SIG-M5 (cell line): ENCODE measurements around the gene ZMYND8.

Source experiments
- DNase-seq: peaks from one replicate; lab custom pipeline; 2025; lab: John Stamatoyannopoulos, UW

Gene ZMYND8

DNA sequence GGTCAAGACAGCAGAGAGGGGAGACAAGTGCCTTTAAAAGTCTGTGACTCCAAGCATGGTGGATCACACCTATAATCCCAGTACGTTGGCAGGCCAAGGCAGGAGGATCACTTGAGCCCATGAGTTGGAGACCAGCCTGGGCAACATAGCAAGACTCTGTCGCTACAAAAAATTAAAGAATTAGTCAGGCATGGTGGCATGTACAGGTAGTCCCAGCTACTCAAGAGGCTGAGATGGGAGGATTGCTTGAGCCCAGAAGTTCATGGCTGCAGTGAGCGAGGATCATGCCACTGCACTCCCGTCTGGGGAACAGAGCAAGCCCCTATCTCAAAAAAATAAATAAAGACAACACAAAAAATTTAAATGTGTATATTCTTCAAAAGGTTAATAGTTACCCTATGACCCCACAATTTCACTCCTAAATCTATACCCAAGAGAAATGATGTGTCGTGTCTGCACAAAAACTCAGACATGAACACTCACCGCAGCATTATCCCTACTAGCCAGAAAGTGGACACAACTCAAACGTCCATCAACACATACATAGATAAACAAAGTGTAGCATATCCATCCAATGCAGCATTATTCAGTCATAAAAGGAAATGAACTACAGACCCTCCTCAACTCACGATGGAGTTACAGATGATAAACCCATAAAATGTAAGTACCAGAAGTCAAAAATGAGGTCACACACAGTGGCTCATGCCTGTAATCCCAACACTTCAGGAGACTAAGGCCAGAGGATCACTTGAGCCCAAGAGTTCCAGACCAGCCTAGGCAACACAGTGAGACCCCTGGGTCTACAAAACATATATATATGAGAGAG is 23.9 kb downstream of the ZMYND8 start:
- no peak for DNase-seq

DNA sequence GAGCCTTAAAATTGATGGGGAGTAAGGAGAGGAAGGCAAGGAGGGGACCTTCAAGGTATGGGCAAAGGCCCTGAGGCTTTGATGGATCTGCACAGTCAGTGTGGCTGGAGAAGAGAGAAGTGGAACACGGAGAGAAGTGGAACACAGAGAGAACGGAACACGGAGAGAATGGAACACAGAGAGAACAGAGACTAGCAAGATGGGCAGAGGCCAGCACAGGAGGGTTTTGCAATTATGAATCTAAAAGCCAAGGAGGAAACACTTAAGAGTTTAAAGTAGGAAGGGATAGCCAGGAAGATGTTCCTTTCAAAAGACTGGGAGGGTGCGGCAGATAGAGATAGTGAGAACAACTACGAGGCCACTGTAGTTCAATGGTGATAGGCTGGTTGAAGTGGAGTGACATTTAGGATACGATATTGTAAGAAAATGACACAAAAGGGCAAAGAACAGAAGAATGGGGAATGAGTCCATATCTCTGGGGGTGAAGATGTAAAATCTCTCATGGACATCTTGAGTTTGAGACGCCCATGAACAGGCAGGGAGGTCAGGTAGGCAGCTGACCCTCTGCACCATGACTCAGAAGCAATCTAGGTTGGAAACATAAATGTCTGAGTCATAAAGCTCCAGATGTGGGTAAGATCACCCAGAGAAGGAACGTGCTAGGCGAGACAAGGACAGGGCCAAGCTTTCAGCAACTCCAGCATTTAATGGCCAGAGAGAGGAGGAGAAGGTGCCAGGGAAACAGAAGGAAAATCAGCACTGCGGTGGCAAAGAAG is 25.4 kb downstream of the ZMYND8 start:
- no peak for DNase-seq

GRCh38 chr20:47330071-47330470 is 26.4 kb downstream of the ZMYND8 start:
- DNase-seq, result no peak

DNA sequence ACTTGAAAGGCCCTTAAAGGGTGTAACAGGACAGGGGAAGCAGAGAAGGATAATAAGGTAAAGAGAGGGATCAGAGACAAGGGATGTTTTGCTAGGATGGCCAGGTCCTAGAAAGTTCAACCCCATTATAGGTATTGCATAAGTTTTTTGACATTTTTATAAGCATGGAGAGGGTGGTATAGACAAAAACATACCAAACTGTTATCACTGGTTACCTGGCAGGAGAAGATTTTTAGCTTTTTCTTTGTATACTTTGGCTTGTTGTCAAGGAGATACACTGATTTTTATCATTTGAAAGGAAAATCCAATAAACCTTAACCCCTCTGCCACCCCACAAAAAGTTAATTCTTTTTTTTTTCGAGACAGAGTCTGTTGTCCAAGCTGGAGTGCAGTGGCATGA is 28.4 kb downstream of the ZMYND8 start:
- DNase-seq, result no peak

GRCh38 chr20:47327711-47328110 is 28.8 kb downstream of the ZMYND8 start:
- DNase-seq, result no peak

DNA sequence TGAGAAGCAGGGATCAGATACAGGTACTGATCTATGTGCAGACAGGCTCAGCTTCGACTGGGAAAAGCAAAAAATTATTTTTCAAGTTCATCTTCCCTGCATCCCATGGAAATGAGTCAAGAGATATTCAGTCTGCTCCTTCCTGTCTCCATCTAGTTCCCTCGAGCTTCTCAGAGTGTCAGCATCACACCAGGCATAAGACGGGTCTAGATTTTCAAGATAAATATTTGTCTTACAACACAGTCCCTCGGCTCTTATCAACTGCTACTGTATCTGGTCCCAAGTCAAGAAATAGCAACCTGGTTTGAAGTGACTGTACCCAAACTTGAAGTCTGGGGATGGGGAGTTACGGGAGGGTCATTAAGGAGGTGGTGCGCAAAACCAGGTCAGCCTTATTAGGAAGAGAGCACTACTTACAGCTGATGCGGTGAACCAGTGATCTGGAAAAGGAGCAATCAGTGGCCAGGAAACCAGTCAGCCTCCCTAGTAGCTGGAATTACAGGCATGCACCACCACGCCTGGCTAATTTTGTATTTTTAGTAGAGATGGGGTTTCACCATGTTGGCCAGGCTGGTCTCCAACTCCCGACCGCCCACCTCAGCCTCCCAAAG is 29.7 kb downstream of the ZMYND8 start:
- no peak for DNase-seq

DNA sequence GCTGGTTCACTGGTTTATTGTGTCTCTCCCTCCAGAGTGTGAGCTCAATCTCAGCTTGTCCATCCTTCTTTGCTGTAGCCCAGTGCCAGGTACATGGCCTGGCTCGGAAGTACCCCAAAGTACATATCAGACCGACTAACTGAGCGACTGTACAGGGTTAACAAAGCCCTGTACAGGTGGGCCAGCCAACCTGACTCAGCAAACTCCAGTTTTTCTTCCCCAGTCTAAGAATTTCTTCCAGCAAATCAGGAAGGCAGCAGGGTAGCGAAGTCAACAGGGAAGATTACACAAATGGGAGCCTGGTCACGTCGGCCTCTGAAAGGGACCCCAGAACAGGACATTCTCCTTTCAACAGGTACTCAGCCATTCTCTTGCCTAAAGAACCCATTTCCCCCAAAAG is 31.3 kb downstream of the ZMYND8 start:
- DNase-seq, result no peak

DNA sequence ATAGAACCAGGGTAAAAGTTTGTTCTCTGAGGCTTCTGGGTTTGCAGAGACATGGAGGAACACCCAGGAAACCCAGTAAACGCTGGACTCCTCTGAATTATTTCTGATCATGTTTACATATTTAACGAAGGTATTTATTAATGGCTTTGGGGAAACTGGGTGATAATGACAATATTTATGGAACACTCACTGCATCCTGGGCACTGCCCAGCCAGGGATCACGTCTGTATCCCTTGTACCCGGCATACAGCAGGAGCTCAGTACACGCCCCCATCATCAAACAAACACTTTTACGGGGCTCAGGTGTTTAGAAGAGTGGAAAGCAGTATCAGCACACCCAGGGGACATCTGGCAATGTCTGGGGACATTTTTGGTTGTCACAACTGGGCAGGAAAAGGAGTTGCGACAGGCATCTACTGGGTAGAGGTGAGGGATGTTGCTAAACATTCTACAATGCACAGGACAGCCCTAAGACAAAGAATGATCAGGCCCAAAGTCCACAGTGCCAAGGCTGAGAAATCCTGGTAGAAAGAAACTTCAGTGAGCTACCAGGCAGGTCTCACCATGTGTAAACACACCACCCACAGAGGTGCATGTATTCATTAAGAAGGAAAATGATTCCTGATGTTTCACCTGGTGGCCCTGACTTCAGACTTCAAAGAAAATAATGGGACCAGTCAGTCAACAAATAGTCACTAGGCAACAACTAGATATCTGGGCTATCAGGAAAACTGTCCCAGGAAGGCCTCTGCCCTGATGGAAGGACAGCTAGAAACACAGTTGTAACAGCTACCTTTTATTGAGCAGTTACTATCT is 35.3 kb downstream of the ZMYND8 start:
- no peak for DNase-seq

GRCh38 chr20:47319517-47320252 is 36.8 kb downstream of the ZMYND8 start:
- no peak for DNase-seq

- DNase-seq, result no peak
Measured at GRCh38 chr20:47318586-47319516, 37.6 kb downstream of the ZMYND8 start.

GRCh38 chr20:47318027-47318585 is 38.4 kb downstream of the ZMYND8 start:
- DNase-seq, result no peak

DNA sequence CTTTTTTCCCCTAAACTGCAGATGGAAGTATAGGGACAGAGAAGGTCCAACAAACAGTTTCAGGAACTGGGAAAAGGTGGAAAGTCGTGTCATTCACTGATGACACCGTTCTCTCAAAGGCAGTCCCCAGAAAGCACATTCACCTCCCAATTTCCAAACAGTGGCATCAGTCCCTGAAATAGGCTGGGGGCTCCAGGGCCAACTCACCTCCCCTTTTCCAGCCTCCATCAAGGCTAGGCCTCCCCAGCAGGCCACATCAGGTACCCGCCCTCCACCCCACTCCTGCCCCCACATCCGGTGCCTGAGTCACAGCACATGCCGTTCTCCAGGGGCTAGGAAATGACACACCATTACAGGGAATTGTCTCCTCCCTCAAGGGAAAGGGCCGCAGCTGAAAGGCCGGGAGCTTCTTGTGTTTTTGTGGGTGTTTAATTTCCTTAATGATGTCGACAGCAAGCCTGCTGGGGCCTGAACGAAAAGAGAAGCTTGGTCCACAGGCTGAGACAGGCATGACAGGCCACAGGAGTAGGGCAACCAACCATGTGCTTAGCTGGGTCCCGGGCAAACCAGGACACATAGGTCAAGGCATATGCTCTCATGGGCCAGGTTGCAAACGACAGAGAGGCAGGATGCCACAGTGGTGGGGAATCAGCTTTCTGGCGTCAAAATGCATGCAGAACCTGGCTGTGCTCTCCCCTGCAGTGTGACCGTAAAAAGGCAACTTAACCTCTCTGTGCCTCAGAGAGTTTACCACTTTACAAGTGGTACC is 39.2 kb downstream of the ZMYND8 start:
- no peak for DNase-seq

DNA sequence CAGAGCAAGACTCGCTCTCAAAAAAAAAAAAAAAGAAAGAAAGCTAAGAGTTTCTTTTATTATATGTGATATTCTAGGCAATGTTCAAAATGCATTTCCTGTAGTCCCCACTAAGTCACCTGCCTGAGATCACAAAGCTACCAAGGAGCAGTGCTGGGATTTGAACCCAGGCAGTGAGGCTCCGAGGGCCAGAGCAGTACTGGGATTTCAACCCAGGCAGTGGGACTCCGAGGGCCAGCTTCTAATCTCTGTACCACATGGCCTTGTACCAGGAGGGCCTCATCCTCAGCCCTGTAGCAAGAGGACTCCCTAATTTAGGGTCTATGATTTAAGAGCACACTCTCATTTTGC is 39.7 kb downstream of the ZMYND8 start:
- no peak for DNase-seq

GRCh38 chr20:47315339-47316056 is 41.0 kb downstream of the ZMYND8 start:
- no peak for DNase-seq

GRCh38 chr20:47314647-47315338 is 41.7 kb downstream of the ZMYND8 start:
- no peak for DNase-seq

DNA sequence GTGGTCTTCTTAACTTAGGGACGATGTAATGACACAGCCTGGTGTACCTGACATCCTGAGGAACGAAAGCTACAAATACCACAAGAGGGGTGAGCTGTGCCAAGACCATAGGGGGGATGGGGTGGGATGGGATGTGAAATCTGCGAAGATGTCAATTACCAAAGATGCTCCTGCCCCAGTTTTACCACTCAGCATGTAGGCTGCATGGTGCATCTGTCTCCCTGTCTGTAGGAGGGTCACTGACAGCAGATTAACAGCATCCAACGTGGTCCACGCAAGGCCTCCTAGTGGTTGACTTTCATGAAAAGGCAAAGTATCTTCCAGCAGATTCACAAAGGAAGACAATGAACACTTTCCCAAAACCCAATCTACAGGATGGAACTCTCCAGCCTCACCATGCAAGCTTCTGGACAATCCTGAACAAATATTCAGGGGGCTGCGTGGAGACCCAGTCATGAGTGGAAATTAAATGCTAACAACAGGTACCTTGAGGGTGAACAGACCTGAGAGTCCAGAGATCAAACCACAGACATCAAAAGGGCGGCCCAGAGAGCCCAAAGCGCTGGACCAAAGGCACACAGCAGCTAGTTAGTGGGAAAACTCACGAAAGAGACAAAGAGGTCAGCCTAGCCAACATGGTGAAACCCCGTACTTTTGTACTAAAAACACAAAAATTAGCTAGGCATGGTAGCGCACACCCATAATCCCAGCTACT is 44.4 kb downstream of the ZMYND8 start:
- no peak for DNase-seq

DNA sequence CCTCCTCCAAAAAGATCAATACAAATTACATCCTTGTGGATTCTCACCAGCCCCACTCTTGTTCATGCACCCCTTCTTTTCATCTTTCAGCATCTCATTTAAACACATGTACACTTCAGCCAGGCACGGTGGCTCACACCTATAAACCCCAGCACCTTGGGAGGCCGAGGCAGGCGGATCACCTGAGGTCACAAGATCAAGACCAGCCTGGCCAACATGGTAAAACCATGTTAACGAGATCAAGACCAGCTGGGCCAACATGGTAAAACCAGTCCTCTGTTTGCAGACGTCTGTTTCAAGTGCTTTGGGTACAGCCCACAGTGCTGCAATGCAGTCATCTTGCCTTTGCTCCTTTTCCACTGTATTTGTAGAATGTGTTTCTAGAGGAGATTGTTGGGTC is 45.3 kb downstream of the ZMYND8 start:
- DNase-seq, result no peak
